GM10248 (cell line): ENCODE data around the gene AKAP13.

Experiments used
- CTCF ChIA-PET: fragments of 300-600 bp; sonication (Branson Sonifier 250); formaldehyde crosslinking; extraction: SDS; loops from one replicate; lab custom pipeline; 2021; ENCODE audit warnings: antibody characterized with exemption; lab: Yijun Ruan, JAX
- POLR2A ChIA-PET: fragments of 350-650 bp; sonication (Branson Sonifier 250); formaldehyde crosslinking; extraction: SDS; loops from one replicate; lab custom pipeline; 2020; ENCODE audit warnings: antibody characterized with exemption; lab: Yijun Ruan, JAX
- DNase-seq: peaks from one replicate; pipeline ENCODE4 v3.0.0; 2012; ENCODE audit errors: extremely low spot score
- TF ChIP-seq, protein P1 (sequence below): IDR thresholded peaks from 2 replicates; pipeline ENCODE4 v1.5.1; 2012; ENCODE audit warnings: mild to moderate bottlenecking, low read depth; ENCODE audit errors: extremely low read depth, missing control alignments, control extremely low read depth

Gene AKAP13

DNA sequence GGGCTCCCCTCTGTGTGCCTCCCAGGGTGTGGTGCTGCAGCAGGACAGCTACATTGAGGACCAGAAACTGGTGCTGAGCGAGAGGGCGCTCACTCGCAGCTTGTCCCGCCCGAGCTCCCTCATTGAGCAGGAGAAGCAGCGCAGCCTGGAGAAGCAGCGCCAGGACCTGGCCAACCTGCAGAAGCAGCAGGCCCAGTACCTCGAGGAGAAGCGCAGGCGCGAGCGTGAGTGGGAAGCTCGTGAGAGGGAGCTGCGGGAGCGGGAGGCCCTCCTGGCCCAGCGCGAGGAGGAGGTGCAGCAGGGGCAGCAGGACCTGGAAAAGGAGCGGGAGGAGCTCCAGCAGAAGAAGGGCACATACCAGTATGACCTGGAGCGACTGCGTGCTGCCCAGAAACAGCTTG is 360.6 kb downstream of the AKAP13 start:
- CTCF ChIA-PET, result interaction anchor here (1.4 to 5.2 kb wide), 5 partner anchors 8 to 99 kb away, joined by 4 to 30 read pairs (median 7); no protein-coding TSS in a partner anchor
- DNase-seq, result no peak
- POLR2A ChIA-PET, result interaction anchor here (1.5 kb wide), 1 partner anchor 11 kb away, joined by 4 read pairs; no protein-coding TSS in a partner anchor
- TF ChIP-seq, protein P1, sequence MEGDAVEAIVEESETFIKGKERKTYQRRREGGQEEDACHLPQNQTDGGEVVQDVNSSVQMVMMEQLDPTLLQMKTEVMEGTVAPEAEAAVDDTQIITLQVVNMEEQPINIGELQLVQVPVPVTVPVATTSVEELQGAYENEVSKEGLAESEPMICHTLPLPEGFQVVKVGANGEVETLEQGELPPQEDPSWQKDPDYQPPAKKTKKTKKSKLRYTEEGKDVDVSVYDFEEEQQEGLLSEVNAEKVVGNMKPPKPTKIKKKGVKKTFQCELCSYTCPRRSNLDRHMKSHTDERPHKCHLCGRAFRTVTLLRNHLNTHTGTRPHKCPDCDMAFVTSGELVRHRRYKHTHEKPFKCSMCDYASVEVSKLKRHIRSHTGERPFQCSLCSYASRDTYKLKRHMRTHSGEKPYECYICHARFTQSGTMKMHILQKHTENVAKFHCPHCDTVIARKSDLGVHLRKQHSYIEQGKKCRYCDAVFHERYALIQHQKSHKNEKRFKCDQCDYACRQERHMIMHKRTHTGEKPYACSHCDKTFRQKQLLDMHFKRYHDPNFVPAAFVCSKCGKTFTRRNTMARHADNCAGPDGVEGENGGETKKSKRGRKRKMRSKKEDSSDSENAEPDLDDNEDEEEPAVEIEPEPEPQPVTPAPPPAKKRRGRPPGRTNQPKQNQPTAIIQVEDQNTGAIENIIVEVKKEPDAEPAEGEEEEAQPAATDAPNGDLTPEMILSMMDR, result no peak

DNA sequence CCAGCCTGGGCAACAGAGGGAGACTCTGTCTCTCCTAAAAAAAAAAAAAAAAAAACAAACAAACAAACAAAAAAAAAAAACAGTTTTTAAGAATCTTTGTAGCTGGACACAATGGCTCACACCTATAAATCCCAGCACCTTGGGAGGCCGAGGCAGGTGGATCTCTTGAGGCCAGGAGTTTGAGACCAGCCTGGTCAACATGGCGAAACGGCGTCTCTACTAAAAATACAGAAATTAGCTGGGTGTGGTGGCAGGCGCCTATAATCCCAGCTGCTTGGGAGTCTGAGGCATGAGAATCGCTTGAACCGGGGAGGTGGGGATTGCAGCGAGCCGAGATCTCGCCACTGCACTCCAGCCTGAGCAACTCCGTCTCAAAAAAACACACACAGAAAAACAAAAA is 361.3 kb downstream of the AKAP13 start:
- no peak for DNase-seq
- ChIA-PET CTCF (interaction anchor here (1.4 to 5.2 kb wide), 5 partner anchors 8 to 98 kb away, joined by 4 to 30 read pairs (median 7); no protein-coding TSS in a partner anchor), POLR2A (no interaction called here)
- TF ChIP-seq, protein P1, result no peak

DNA sequence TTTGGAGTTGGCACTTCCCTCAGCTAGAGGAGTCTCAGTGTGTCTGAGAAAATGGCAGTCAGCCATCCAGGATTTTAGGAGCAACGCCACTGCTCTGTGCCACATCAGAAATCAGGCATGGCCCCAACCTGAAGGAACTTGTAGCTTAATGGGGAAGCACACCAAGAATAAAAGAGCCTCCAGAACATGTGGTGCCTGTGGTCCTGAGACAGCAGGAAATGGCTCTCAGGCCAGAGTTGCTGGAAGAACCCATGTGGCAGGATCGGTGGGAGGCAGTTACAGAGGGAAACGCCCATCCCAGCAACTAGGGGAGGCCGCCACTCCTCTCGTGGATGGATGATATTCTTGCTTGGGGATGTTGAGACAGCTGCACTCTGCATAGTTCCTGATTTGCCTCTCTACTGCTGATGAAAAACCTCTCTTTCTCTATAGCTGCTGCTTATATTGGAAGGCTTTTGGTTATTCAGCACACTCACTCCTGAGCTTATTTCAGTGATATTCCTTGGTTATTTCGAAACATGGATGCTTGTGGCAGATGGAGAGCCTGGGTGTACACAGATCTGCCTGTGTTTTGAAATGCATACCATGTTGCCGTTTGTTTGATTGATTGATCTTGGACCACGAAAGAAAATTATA is 361.9 kb downstream of the AKAP13 start:
- ChIA-PET POLR2A (no interaction called here), CTCF (interaction anchor here (1.1 to 5.2 kb wide), 7 partner anchors 9 to 98 kb away, joined by 3 to 30 read pairs (median 5); no protein-coding TSS in a partner anchor)
- no peak for DNase-seq
- TF ChIP-seq, protein P1, result no peak

DNA sequence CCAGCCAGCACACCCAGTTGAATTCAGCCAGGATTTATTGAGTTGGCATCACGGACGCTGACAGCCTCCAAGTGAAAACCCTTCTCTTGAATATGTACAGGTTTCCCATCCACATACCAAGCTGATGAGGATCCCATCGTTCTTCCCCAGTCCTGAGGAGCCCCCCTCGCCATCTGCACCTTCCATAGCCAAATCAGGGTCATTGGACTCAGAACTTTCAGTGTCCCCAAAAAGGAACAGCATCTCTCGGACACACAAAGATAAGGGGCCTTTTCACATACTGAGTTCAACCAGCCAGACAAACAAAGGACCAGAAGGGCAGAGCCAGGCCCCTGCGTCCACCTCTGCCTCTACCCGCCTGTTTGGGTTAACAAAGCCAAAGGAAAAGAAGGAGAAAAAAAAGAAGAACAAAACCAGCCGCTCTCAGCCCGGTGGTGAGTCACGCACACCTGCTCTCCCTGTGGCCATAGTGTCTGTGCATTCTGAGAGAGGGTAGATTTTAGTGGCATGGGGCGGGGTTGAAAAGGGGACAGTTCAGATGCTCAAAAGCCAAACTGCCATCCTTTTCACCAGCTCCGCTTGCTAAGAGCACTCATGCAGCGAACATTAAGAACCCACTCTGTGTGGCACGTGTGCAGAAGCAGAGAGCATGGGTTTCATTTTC is 363.1 kb downstream of the AKAP13 start:
- ChIA-PET CTCF (interaction anchor here (0.9 to 5.2 kb wide), 3 partner anchors 8 to 14 kb away, joined by 3 to 30 read pairs (median 4); no protein-coding TSS in a partner anchor), POLR2A (no interaction called here)
- TF ChIP-seq, protein P1, result no peak
- no peak for DNase-seq

DNA sequence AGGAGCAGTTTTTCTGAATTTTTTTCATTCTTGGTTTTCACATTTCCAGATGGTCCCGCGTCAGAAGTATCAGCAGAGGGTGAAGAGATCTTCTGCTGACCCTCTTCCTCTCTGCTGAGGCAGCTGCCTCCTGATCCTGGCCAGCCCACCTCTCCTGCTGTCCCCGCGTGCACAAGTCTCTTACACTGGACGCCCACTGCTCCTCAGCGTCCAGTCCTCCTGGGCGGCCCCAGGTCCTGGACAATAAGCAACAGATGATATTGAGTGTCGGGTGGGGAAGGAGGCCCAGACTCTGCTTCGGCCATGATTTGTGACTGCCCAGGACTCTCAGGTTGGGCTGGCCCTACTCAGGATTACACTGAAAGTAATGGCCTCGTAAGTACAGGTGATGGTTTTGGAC is 364.2 kb downstream of the AKAP13 start:
- ChIA-PET CTCF (interaction anchor here (5.2 kb wide), 1 partner anchor 15 kb away, joined by 30 read pairs; no protein-coding TSS in a partner anchor), POLR2A (no interaction called here)
- DNase-seq, result no peak
- TF ChIP-seq, protein P1, result no peak

DNA sequence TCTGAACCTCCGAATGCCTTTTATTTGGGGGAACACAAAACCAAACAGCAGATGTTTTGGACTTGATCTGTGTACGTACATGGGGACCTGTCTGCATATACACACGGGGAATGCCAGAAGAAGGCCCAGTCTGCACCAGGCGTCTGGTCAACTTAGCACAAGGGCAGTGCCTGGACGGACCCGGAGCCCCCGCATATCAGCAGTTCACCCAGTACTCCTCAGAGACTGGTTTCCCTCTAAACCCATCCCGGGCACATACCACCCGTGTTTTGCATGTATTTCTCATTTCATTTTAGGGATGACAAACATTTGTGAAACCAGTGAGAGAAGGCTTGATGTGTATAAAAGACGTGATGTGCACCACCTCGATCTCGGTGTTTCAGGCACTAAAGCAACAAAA is 364.6 kb downstream of the AKAP13 start:
- CTCF ChIA-PET, result no interaction called here
- POLR2A ChIA-PET, result no interaction called here
- DNase-seq, result no peak
- TF ChIP-seq, protein P1, result no peak
